ENCODE results near the gene PLP1. TPM values are rescaled to one million over a fixed set of nuclear protein-coding genes. Genes with fewer than 3 reads are reported as not detected.
"Not testable (repeated sequence)": the region's sequence is repeated elsewhere in the genome, so short reads cannot be mapped to it uniquely, and the experiment has no call there.

PLP1 gene
- total RNA-seq, 2 donors from 2014 or later, result not detected

GRCh38 chrX:103763541-103763940 lies 13.1 kb upstream of the PLP1 start:
- H3K36me3 Mint-ChIP-seq (ENCODE audit: low read depth), result not testable (repeated sequence)

GRCh38 chrX:103766813-103767555 lies 9.7 kb upstream of the PLP1 start:
- H3K36me3 Mint-ChIP-seq (ENCODE audit: low read depth); H3K9me3 Mint-ChIP-seq; H3K4me1 Mint-ChIP-seq; ATAC-seq (replicated peaks); H3K4me3 Mint-ChIP-seq; H3K27me3 Mint-ChIP-seq; H3K27ac Mint-ChIP-seq: not testable (repeated sequence)

More at GRCh38 chrX:103763541-103763940, 13.1 kb upstream of the PLP1 start:
- not testable (repeated sequence) for H3K4me3 Mint-ChIP-seq; H3K4me1 Mint-ChIP-seq; ATAC-seq (replicated peaks); H3K27ac Mint-ChIP-seq; H3K27me3 Mint-ChIP-seq; H3K9me3 Mint-ChIP-seq

GRCh38 chrX:103773445-103773844 lies 3.2 kb upstream of the PLP1 start:
- H3K36me3 Mint-ChIP-seq (ENCODE audit: low read depth), result no peaks in the 10 kb centered on the region
- ATAC-seq (replicated peaks), result no peak
- H3K9me3 Mint-ChIP-seq, result no peaks in the 10 kb centered on the region
- no peaks in the 10 kb centered on the region for H3K4me1 Mint-ChIP-seq
- H3K27me3 Mint-ChIP-seq, result peaks cover 11% of the 10 kb centered on the region
- no peak overlapping the region for H3K4me3 Mint-ChIP-seq
- H3K27ac Mint-ChIP-seq, result no peak overlapping the region

GRCh38 chrX:103774070-103774642 lies 2.5 kb upstream of the PLP1 start:
- ATAC-seq (replicated peaks), result no peak
- H3K27me3 Mint-ChIP-seq, result peaks cover 11% of the 10 kb centered on the region
- no peak overlapping the region for H3K27ac Mint-ChIP-seq
- no peaks in the 10 kb centered on the region for H3K36me3 Mint-ChIP-seq (ENCODE audit: low read depth)
- no peak overlapping the region for H3K4me3 Mint-ChIP-seq
- no peaks in the 10 kb centered on the region for H3K9me3 Mint-ChIP-seq
- H3K4me1 Mint-ChIP-seq, result no peaks in the 10 kb centered on the region

- peaks cover 7% of the 10 kb centered on the region for H3K27me3 Mint-ChIP-seq
- no peak for ATAC-seq (replicated peaks)
- no peaks in the 10 kb centered on the region for H3K9me3 Mint-ChIP-seq
- H3K4me1 Mint-ChIP-seq, result no peaks in the 10 kb centered on the region
- no peak overlapping the region for H3K27ac Mint-ChIP-seq
- H3K4me3 Mint-ChIP-seq, result no peak overlapping the region
- no peaks in the 10 kb centered on the region for H3K36me3 Mint-ChIP-seq (ENCODE audit: low read depth)
These were observed 2.6 kb downstream of the PLP1 start for GRCh38 chrX:103779141-103779789.

- Mint-ChIP-seq H3K4me1 (no peaks in the 10 kb centered on the region), H3K27me3 (peaks cover 3% of the 10 kb centered on the region), H3K9me3 (no peaks in the 10 kb centered on the region), H3K27ac (no peak overlapping the region), H3K4me3 (no peak overlapping the region), H3K36me3 (ENCODE audit: low read depth) (no peaks in the 10 kb centered on the region)
- no peak for ATAC-seq (replicated peaks)
These were observed 3.9 kb downstream of the PLP1 start for GRCh38 chrX:103780336-103781061.

- no peaks in the 10 kb centered on the region for H3K27me3 Mint-ChIP-seq
- no peak overlapping the region for H3K4me3 Mint-ChIP-seq
- no peaks in the 10 kb centered on the region for H3K36me3 Mint-ChIP-seq (ENCODE audit: low read depth)
- H3K4me1 Mint-ChIP-seq, result no peaks in the 10 kb centered on the region
- no peak overlapping the region for H3K27ac Mint-ChIP-seq
- H3K9me3 Mint-ChIP-seq, result no peaks in the 10 kb centered on the region
- ATAC-seq (replicated peaks), result no peak
These were observed 4.4 kb downstream of the PLP1 start for GRCh38 chrX:103781062-103781402.

GRCh38 chrX:103781706-103782105 lies 5.1 kb downstream of the PLP1 start:
- no peaks in the 10 kb centered on the region for H3K27me3 Mint-ChIP-seq
- H3K36me3 Mint-ChIP-seq (ENCODE audit: low read depth), result no peaks in the 10 kb centered on the region
- no peaks in the 10 kb centered on the region for H3K9me3 Mint-ChIP-seq
- no peak overlapping the region for H3K4me3 Mint-ChIP-seq
- no peaks in the 10 kb centered on the region for H3K4me1 Mint-ChIP-seq
- H3K27ac Mint-ChIP-seq, result no peak overlapping the region
- ATAC-seq (replicated peaks), result no peak

- Mint-ChIP-seq H3K36me3 (ENCODE audit: low read depth) (no peaks in the 10 kb centered on the region), H3K4me3 (no peak overlapping the region), H3K4me1 (no peaks in the 10 kb centered on the region), H3K27me3 (no peaks in the 10 kb centered on the region), H3K27ac (no peak overlapping the region), H3K9me3 (no peaks in the 10 kb centered on the region)
- no peak for ATAC-seq (replicated peaks)
These were observed 6.0 kb downstream of the PLP1 start for GRCh38 chrX:103782640-103783039.

- Mint-ChIP-seq H3K36me3 (ENCODE audit: low read depth) (no peaks in the 10 kb centered on the region), H3K27me3 (no peaks in the 10 kb centered on the region), H3K27ac (no peak overlapping the region), H3K4me1 (no peaks in the 10 kb centered on the region), H3K9me3 (no peaks in the 10 kb centered on the region), H3K4me3 (no peak overlapping the region)
- ATAC-seq (replicated peaks), result no peak
These were observed 6.6 kb downstream of the PLP1 start for GRCh38 chrX:103783196-103783595.

- Mint-ChIP-seq H3K9me3 (no peaks in the 10 kb centered on the region), H3K27me3 (no peaks in the 10 kb centered on the region), H3K4me1 (no peaks in the 10 kb centered on the region), H3K4me3 (no peak overlapping the region), H3K36me3 (ENCODE audit: low read depth) (no peaks in the 10 kb centered on the region), H3K27ac (no peak overlapping the region)
- ATAC-seq (replicated peaks), result no peak
These were observed 7.3 kb downstream of the PLP1 start for GRCh38 chrX:103783971-103784370.

- H3K4me1 Mint-ChIP-seq, result no peaks in the 10 kb centered on the region
- ATAC-seq (replicated peaks), result no peak
- no peak overlapping the region for H3K27ac Mint-ChIP-seq
- H3K27me3 Mint-ChIP-seq, result no peaks in the 10 kb centered on the region
- no peak overlapping the region for H3K4me3 Mint-ChIP-seq
- H3K9me3 Mint-ChIP-seq, result no peaks in the 10 kb centered on the region
- H3K36me3 Mint-ChIP-seq (ENCODE audit: low read depth), result no peaks in the 10 kb centered on the region
These were observed 12.4 kb downstream of the PLP1 start for GRCh38 chrX:103789004-103789403.

- ATAC-seq (replicated peaks), result no peak
- H3K27ac Mint-ChIP-seq, result no peak overlapping the region
- H3K4me3 Mint-ChIP-seq, result no peak overlapping the region
- H3K9me3 Mint-ChIP-seq, result no peaks in the 10 kb centered on the region
- H3K4me1 Mint-ChIP-seq, result no peaks in the 10 kb centered on the region
- H3K36me3 Mint-ChIP-seq (ENCODE audit: low read depth), result no peaks in the 10 kb centered on the region
- no peaks in the 10 kb centered on the region for H3K27me3 Mint-ChIP-seq
These were observed 14.6 kb downstream of the PLP1 start for GRCh38 chrX:103791228-103791627.

- Mint-ChIP-seq H3K9me3 (no peaks in the 10 kb centered on the region), H3K27me3 (no peaks in the 10 kb centered on the region), H3K4me3 (no peak overlapping the region), H3K36me3 (ENCODE audit: low read depth) (no peaks in the 10 kb centered on the region), H3K27ac (no peak overlapping the region), H3K4me1 (no peaks in the 10 kb centered on the region)
- ATAC-seq (replicated peaks), result no peak
These were observed 15.3 kb downstream of the PLP1 start for GRCh38 chrX:103791826-103792485.

All from activated T-helper 17 cell treated with anti-CD3 and anti-CD28 coated beads, Interleukin-2, amount 50 U/mL, for 72 hours (primary cell).